ENCODE data around the gene ZNF646.

The ZNF646 gene

GRCh38 chr16:31055613-31056012, 18.6 kb upstream of the ZNF646 start:
- TF ChIP-seq CTCF (IDR thresholded peaks at IDR 0.05; ENCODE audit: extremely low read depth, missing control alignments) = no peak
- no peak for DNase-seq (ENCODE audit: low spot score)

GRCh38 chr16:31061126-31061812, 13.0 kb upstream of the ZNF646 start:
- DNase-seq (ENCODE audit: low spot score) = no peak
- TF ChIP-seq CTCF (IDR thresholded peaks at IDR 0.05; ENCODE audit: extremely low read depth, missing control alignments) = no peak

- TF ChIP-seq CTCF (IDR thresholded peaks at IDR 0.05; ENCODE audit: extremely low read depth, missing control alignments) = no peak
- no peak for DNase-seq (ENCODE audit: low spot score)
These were observed 12.3 kb upstream of the ZNF646 start for GRCh38 chr16:31061813-31062440.

- DNase-seq (ENCODE audit: low spot score) = no peak
- TF ChIP-seq CTCF (IDR thresholded peaks at IDR 0.05; ENCODE audit: extremely low read depth, missing control alignments) = no peak
These were observed 10.8 kb upstream of the ZNF646 start for GRCh38 chr16:31063495-31063842.

- no peak for DNase-seq (ENCODE audit: low spot score)
These were observed 10.2 kb upstream of the ZNF646 start for GRCh38 chr16:31063843-31064611.

GRCh38 chr16:31064882-31065461, 9.2 kb upstream of the ZNF646 start:
- DNase-seq (ENCODE audit: low spot score) = no peak
- TF ChIP-seq CTCF (IDR thresholded peaks at IDR 0.05; ENCODE audit: extremely low read depth, missing control alignments) = no peak

More at GRCh38 chr16:31063843-31064611, 10.2 kb upstream of the ZNF646 start:
- no peak for TF ChIP-seq CTCF (IDR thresholded peaks at IDR 0.05; ENCODE audit: extremely low read depth, missing control alignments)

GRCh38 chr16:31067342-31067741, 6.9 kb upstream of the ZNF646 start:
- TF ChIP-seq CTCF (IDR thresholded peaks at IDR 0.05; ENCODE audit: extremely low read depth, missing control alignments) = no peak
- DNase-seq (ENCODE audit: low spot score) = no peak

Data from GM20000 (cell line).